ENCODE measurements around the gene ACADL.

DNA sequence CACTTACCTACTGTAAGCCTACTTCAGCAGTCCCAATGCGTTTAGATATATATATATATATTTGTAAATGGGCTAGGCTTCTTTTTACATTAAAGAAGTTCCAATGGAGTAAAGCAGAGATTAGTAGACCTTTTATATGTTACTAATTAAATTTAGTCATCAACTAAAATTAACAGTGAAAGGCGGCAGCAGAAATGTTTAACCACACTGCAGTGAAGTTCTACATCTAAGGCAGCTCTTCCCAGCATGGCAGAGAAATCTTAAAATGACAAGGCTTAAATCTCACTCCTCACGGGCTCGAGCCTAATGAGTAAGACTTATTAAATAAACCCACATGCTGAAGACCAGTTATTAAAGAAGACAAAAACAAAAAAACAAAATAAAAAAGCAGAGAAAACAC lies 34.9 kb downstream of the ACADL start:
- TF ChIP-seq, protein P1, sequence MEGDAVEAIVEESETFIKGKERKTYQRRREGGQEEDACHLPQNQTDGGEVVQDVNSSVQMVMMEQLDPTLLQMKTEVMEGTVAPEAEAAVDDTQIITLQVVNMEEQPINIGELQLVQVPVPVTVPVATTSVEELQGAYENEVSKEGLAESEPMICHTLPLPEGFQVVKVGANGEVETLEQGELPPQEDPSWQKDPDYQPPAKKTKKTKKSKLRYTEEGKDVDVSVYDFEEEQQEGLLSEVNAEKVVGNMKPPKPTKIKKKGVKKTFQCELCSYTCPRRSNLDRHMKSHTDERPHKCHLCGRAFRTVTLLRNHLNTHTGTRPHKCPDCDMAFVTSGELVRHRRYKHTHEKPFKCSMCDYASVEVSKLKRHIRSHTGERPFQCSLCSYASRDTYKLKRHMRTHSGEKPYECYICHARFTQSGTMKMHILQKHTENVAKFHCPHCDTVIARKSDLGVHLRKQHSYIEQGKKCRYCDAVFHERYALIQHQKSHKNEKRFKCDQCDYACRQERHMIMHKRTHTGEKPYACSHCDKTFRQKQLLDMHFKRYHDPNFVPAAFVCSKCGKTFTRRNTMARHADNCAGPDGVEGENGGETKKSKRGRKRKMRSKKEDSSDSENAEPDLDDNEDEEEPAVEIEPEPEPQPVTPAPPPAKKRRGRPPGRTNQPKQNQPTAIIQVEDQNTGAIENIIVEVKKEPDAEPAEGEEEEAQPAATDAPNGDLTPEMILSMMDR (conservative IDR thresholded peaks at IDR 0.05): no peak
- no peak for TF ChIP-seq ZFX (IDR thresholded peaks at IDR 0.05)
